Astrocyte (in vitro differentiated cells and primary cell): ENCODE data around the gene CCDC88B.

ENCODE experiments used
- EZH2 ChIP-seq: IDR thresholded peaks from 2 replicates; pipeline ENCODE4 v1.6.1; 2012; ENCODE audit warnings: mild to moderate bottlenecking, low read length, inconsistent platforms; ENCODE audit not compliant: insufficient read depth
- TF ChIP-seq, protein P1 (sequence below): IDR thresholded peaks from 2 replicates; pipeline ENCODE4 v1.5.1; 2011; ENCODE audit warnings: low read depth, mild to moderate bottlenecking, inconsistent platforms, low read length, moderate library complexity; ENCODE audit not compliant: insufficient read depth

DNA sequence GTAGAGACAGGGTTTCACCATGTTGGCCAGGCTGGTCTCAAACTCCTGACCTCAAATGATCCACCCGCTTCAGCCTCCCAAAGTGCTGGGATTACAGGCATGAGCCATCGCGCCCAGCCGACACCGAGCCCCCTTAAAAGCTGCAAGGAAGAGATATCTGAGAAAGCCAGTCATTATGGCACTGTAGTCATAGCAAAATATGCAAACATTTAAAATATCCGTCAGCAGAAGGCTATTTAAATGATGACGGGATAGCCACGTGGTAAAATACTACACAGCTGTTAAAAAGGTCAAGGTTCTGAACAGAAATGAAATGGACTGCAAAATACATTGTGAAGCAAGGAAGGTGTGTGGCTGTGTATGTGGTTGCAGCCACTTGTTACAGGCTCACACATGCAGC lies 6.4 kb upstream of the CCDC88B start:
- no peak for TF ChIP-seq EZH2
- TF ChIP-seq, protein P1, sequence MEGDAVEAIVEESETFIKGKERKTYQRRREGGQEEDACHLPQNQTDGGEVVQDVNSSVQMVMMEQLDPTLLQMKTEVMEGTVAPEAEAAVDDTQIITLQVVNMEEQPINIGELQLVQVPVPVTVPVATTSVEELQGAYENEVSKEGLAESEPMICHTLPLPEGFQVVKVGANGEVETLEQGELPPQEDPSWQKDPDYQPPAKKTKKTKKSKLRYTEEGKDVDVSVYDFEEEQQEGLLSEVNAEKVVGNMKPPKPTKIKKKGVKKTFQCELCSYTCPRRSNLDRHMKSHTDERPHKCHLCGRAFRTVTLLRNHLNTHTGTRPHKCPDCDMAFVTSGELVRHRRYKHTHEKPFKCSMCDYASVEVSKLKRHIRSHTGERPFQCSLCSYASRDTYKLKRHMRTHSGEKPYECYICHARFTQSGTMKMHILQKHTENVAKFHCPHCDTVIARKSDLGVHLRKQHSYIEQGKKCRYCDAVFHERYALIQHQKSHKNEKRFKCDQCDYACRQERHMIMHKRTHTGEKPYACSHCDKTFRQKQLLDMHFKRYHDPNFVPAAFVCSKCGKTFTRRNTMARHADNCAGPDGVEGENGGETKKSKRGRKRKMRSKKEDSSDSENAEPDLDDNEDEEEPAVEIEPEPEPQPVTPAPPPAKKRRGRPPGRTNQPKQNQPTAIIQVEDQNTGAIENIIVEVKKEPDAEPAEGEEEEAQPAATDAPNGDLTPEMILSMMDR, result no peak
